ENCODE measurements around the gene TMEM59L. TPM values are rescaled to one million over a fixed set of nuclear protein-coding genes. Genes with fewer than 3 reads are reported as not detected.
A peak's percentile ranks its signal among the peaks of the same experiment; 100 is the strongest.

The TMEM59L gene
- total and polyA plus RNA-seq, 9 of the 15 experiments (the other 6 are each of a cell fraction or from before 2014, with no cell fraction given) = 0.37 TPM; not detected in 8

- TF ChIP-seq POLR2AphosphoS5 (IDR thresholded peaks at IDR 0.05; ENCODE audit: control insufficient read depth, insufficient read depth, low read depth, low read length) = no peak; the same call in 1 of the 2 replicates
- TF ChIP-seq RBFOX2 (IDR thresholded peaks at IDR 0.05; ENCODE audit: low read depth, low read length) = peak; percentile 87
- peak; percentile 93 for TF ChIP-seq RB1 (IDR thresholded peaks at IDR 0.05; ENCODE audit: low read depth)
- TF ChIP-seq RBBP5 (IDR thresholded peaks at IDR 0.05; ENCODE audit: borderline replicate concordance, insufficient read depth, low read length, poor library complexity, severe bottlenecking) = peak; percentile 80
- no peak for TF ChIP-seq ZNF668 (CRISPR knock-in tag; IDR thresholded peaks at IDR 0.05)
- TF ChIP-seq TRIM24 (IDR thresholded peaks at IDR 0.05) = peak; percentile 9 to 68; a peak in 2 of 4 replicates
- no peak for TF ChIP-seq NEUROD1 (IDR thresholded peaks at IDR 0.05; ENCODE audit: borderline replicate concordance, low read depth, low read length, partially characterized antibody)
- no peak for TF ChIP-seq PTTG1 (tag; IDR thresholded peaks at IDR 0.05; ENCODE audit: low read depth)
- peak; percentile 62; the same call in 1 of the 2 replicates for TF ChIP-seq KLF1 (tag; IDR thresholded peaks at IDR 0.05)
- peak; percentile 69 to 79 for TF ChIP-seq NRF1 (conservative IDR thresholded peaks at IDR 0.05 in 1 of 2, IDR thresholded peaks at IDR 0.05 in 1 of 2)
- no peak for TF ChIP-seq HOXB6 (CRISPR knock-in tag; IDR thresholded peaks at IDR 0.05; ENCODE audit: borderline replicate concordance)
- TF ChIP-seq ZNF184 (CRISPR knock-in tag; IDR thresholded peaks at IDR 0.05) = no peak
- peak; percentile 85 for TF ChIP-seq CCNT2 (IDR thresholded peaks at IDR 0.05; ENCODE audit: borderline replicate concordance, extremely low read depth, insufficient read length, low read depth, low read length)
- 0 out of 4 replicates have a peak, but pooled peaks of 1 of the 2 experiments have one; percentile 31 for TF ChIP-seq TBL1XR1 (IDR thresholded peaks at IDR 0.05; ENCODE audit: low read length in 2 of 2)
- TF ChIP-seq RBM15 (IDR thresholded peaks at IDR 0.05; ENCODE audit: insufficient read depth, low read length) = no peak
- TF ChIP-seq SIX5 (IDR thresholded peaks at IDR 0.05; ENCODE audit: borderline replicate concordance in 1 of 2, insufficient read depth in 1 of 2, low read depth in 1 of 2, low read length in 2 of 2) = no peak
- no peak for TF ChIP-seq ZNF444 (CRISPR knock-in tag; IDR thresholded peaks at IDR 0.05)
- TF ChIP-seq BCL6 (CRISPR knock-in tag; IDR thresholded peaks at IDR 0.05) = no peak
- TF ChIP-seq ZNF175 (CRISPR knock-in tag; IDR thresholded peaks at IDR 0.05; ENCODE audit: low read depth) = no peak
- TF ChIP-seq, protein P1, sequence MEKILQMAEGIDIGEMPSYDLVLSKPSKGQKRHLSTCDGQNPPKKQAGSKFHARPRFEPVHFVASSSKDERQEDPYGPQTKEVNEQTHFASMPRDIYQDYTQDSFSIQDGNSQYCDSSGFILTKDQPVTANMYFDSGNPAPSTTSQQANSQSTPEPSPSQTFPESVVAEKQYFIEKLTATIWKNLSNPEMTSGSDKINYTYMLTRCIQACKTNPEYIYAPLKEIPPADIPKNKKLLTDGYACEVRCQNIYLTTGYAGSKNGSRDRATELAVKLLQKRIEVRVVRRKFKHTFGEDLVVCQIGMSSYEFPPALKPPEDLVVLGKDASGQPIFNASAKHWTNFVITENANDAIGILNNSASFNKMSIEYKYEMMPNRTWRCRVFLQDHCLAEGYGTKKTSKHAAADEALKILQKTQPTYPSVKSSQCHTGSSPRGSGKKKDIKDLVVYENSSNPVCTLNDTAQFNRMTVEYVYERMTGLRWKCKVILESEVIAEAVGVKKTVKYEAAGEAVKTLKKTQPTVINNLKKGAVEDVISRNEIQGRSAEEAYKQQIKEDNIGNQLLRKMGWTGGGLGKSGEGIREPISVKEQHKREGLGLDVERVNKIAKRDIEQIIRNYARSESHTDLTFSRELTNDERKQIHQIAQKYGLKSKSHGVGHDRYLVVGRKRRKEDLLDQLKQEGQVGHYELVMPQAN (IDR thresholded peaks at IDR 0.05; ENCODE audit: borderline replicate concordance) = no peak; the same call in 1 of the 2 replicates
- TF ChIP-seq, protein P2, sequence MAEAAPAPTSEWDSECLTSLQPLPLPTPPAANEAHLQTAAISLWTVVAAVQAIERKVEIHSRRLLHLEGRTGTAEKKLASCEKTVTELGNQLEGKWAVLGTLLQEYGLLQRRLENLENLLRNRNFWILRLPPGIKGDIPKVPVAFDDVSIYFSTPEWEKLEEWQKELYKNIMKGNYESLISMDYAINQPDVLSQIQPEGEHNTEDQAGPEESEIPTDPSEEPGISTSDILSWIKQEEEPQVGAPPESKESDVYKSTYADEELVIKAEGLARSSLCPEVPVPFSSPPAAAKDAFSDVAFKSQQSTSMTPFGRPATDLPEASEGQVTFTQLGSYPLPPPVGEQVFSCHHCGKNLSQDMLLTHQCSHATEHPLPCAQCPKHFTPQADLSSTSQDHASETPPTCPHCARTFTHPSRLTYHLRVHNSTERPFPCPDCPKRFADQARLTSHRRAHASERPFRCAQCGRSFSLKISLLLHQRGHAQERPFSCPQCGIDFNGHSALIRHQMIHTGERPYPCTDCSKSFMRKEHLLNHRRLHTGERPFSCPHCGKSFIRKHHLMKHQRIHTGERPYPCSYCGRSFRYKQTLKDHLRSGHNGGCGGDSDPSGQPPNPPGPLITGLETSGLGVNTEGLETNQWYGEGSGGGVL (CRISPR knock-in tag; IDR thresholded peaks at IDR 0.05) = no peak
- no peak for TF ChIP-seq MYNN (IDR thresholded peaks at IDR 0.05)
- no peak for TF ChIP-seq MYNN (CRISPR knock-in tag; IDR thresholded peaks at IDR 0.05)
Measured at GRCh38 chr19:18588611-18589379, 23.9 kb upstream of the TMEM59L start, which contains the start of gene REX1BD (continued).
